Fibroblast of lung (primary cell): ENCODE results near the gene WTIP.

Source experiments
- CTCF ChIP-seq, 2 donors: IDR thresholded peaks in 1 of 2; conservative IDR thresholded peaks in 1 of 2; 1 replicate in 1 of 2; 2 replicates in 1 of 2; pipeline ENCODE4 v1.5.1; 2011 to 2012; ENCODE audit warnings: low read length in 2 of 2, control low read depth in 1 of 2, inconsistent platforms in 1 of 2, low read depth in 1 of 2, mild to moderate bottlenecking in 1 of 2
- EZH2 ChIP-seq: IDR thresholded peaks from 2 replicates; pipeline ENCODE4 v1.5.1; 2012; ENCODE audit warnings: low read length, control low read depth, mild to moderate bottlenecking; ENCODE audit errors: missing control alignments

- TF ChIP-seq CTCF (conservative IDR thresholded peaks at IDR 0.05 in 1 of 2, IDR thresholded peaks at IDR 0.05 in 1 of 2; ENCODE audit: low read depth in 1 of 2, low read length in 2 of 2) (no peak), EZH2 (no peak)
Observed at GRCh38 chr19:34457446-34457845, 24.1 kb upstream of the WTIP start.
